Spleen (tissue), 11 donors: ENCODE results near the gene PTPN14. TPM values are rescaled to one million over a fixed set of nuclear protein-coding genes. Genes with fewer than 3 reads are reported as not detected.

ENCODE experiments used
- DNase-seq: peaks from one replicate; pipeline ENCODE4 v3.0.0-alpha.2; 2020
- H3K27ac ChIP-seq, 8 donors: fragments of 200-600 bp; sonication (generic) in 7 of 8; 1 replicate in 4 of 8; 2 replicates in 4 of 8; pipeline versions ENCODE4 v1.5.0 to v1.8.0; 2016 to 2021; ENCODE audit warnings: inconsistent platforms in 4 of 8, mild to moderate bottlenecking in 4 of 8, moderate library complexity in 1 of 8
- H3K27me3 ChIP-seq, 7 donors: fragments of 200-600 bp; sonication (generic) in 6 of 7; replicated peaks in 1 of 7; 1 replicate in 4 of 7; 2 replicates in 3 of 7; pipeline versions ENCODE4 v1.5.0 to v1.8.0; 2016 to 2021; ENCODE audit warnings: inconsistent platforms in 3 of 7, mild to moderate bottlenecking in 1 of 7
- H3K36me3 ChIP-seq, 6 donors: fragments of 200-600 bp; sonication (generic) in 5 of 6; 1 replicate in 4 of 6; 2 replicates in 2 of 6; pipeline versions ENCODE4 v1.5.0 to v1.8.0; 2016 to 2021; ENCODE audit warnings: inconsistent platforms in 2 of 6
- H3K4me1 ChIP-seq, 6 donors: fragments of 200-600 bp; sonication (generic) in 5 of 6; 1 replicate in 3 of 6; 2 replicates in 3 of 6; pipeline versions ENCODE4 v1.5.0 to v1.8.0; 2016 to 2021; ENCODE audit warnings: inconsistent platforms in 3 of 6
- H3K4me3 ChIP-seq, 8 donors: fragments of 200-600 bp; sonication (generic) in 7 of 8; 1 replicate in 4 of 8; 2 replicates in 4 of 8; pipeline versions ENCODE4 v1.5.0 to v1.8.0; 2016 to 2021; ENCODE audit warnings: inconsistent platforms in 4 of 8, mild to moderate bottlenecking in 4 of 8, moderate library complexity in 2 of 8
- H3K9me3 ChIP-seq, 8 donors: fragments of 200-600 bp; sonication (generic) in 7 of 8; 1 replicate in 4 of 8; 2 replicates in 4 of 8; pipeline versions ENCODE4 v1.5.0 to v1.8.0; 2016 to 2021; ENCODE audit warnings: inconsistent platforms in 4 of 8
- POLR2A ChIP-seq, 3 donors: fragments of 450-650 bp; IDR thresholded peaks; one replicate each; pipeline ENCODE4 v1.5.1; 2017; ENCODE audit warnings: antibody characterized with exemption in 3 of 3, mild to moderate bottlenecking in 1 of 3
- POLR2AphosphoS5 ChIP-seq, 3 donors: sonication (generic); formaldehyde crosslinking; IDR thresholded peaks; one replicate each; pipeline ENCODE4 v1.5.1; 2017; ENCODE audit warnings: antibody characterized with exemption in 3 of 3
- WGBS, 5 donors: extraction: QIAGEN DNeasy Blood & Tissue Kit in 3 of 5; methylation state at CpG; one replicate each; pipeline versions ENCODE4 v1.1.5 to v1.1.7; 2013 to 2018; 5-methylcytosine and 5-hydroxymethylcytosine counted together
- intact Hi-C: fragments of 100-400 bp; cut with DNase I; formaldehyde crosslinking; loops from one replicate; pipeline ENCODE4 v1.15.0; 2023; ENCODE audit warnings: low total_unique reads
- polyA plus RNA-seq, 3 donors: library from polyadenylated mRNA; stranded (reverse); fragments of 200-250 nt; gene quantifications; one replicate each; pipeline ENCODE4 v1.2.1, GENCODE V29; 2013
- total RNA-seq, 7 donors: library from RNA; depleted of rRNA in 3 of 7; stranded (reverse); fragments of >200 nt in 3 of 7; fragmentation: NEBNext Ultra II Directional in 4 of 7; extraction: Animal tissue kit (Norgen Biotek cat#: 25700) in 4 of 7; gene quantifications; one replicate each; pipeline versions ENCODE4 v1.1.0 to v1.2.1, GENCODE V29; 2016 to 2021
- TF ChIP-seq, protein P1 (sequence below), 11 experiments: fragments of 200-600 bp in 7 of 11; fragments of 450-650 bp in 4 of 11; sonication (generic) in 4 of 11; IDR thresholded peaks in 8 of 11; conservative IDR thresholded peaks in 3 of 11; 1 replicate in 7 of 11; 2 replicates in 4 of 11; pipeline versions ENCODE4 v1.4.0 to v1.8.0; 2016 to 2021; ENCODE audit warnings: antibody characterized with exemption in 11 of 11, inconsistent platforms in 4 of 11, mild to moderate bottlenecking in 1 of 11
- donor health status: healthy with polysubstance abuse.
- donor health status: DM: no; HTN: no; CAD: no; lungs with moderate emphysema.
- donor health status: DM: no; HTN: no; CAD: no.
- donor health status: Bipolar disorder and iron deficiency.
- donor health status: healthy.
- donor health status: DM: no; HTN: no; CAD: no.
- donor health status: DM: yes; HTN: yes; CAD: no.

Gene PTPN14
- total and polyA plus RNA-seq, 10 donors: 0.83 to 28.5 (median 16.8) TPM

DNA sequence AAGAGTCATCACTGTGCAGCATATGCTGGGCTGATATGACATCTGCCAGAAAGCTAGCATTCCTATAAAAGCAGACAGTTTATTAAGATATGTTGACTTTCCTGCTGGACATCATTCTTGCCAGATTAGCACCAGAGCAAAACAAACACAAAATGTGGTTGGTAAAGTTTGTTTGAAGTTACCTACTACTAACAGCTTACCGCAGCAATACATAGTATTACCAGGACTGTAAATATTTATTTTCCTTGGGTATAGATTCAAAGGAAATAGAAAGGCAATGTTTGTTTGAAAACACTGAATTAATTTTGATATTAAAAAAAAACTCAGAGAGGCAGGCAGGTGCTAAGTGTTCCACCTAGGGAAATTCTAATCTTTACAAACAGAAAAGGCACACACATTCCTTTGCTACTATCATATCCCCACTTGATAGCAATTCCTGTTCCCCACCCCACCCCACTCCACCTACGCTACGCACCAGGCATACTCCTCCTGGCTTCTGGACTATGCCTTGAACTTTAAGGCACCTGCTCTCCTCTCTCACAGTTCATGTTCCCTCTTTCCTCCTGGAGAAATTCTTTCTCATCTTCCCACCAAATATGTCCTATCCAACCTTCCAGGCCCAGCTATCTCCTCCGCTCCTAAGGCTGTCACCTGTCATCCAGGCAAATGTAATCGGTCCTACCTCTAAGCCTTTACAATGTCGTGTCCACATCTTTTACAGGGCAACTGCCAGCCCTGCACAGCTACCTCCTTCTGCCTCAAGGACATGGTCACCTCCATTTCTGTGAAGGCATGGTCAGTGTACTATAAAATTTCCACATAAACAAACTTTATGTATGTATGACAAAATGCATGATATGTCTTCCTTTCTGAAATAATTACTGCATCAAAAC is 34.7 kb downstream of the PTPN14 start:
- WGBS, 5 donors: 88 to 94% (median 90%) methylated on average over 6 of the region's 6 CpGs
- DNase-seq: no peak
- no peaks in the 10 kb centered on the region for H3K9me3 ChIP-seq
- H3K27me3 ChIP-seq: no peaks in the 10 kb centered on the region
- no peak overlapping the region for H3K27ac ChIP-seq
- intact Hi-C loops: no loop called here
- H3K4me3 ChIP-seq: no peak overlapping the region
- peaks cover 0 to 23% (median 8%) of the 10 kb centered on the region in 6 donors for H3K4me1 ChIP-seq
- TF ChIP-seq POLR2AphosphoS5 (IDR thresholded peaks at IDR 0.05): no peak
- TF ChIP-seq, protein P1, sequence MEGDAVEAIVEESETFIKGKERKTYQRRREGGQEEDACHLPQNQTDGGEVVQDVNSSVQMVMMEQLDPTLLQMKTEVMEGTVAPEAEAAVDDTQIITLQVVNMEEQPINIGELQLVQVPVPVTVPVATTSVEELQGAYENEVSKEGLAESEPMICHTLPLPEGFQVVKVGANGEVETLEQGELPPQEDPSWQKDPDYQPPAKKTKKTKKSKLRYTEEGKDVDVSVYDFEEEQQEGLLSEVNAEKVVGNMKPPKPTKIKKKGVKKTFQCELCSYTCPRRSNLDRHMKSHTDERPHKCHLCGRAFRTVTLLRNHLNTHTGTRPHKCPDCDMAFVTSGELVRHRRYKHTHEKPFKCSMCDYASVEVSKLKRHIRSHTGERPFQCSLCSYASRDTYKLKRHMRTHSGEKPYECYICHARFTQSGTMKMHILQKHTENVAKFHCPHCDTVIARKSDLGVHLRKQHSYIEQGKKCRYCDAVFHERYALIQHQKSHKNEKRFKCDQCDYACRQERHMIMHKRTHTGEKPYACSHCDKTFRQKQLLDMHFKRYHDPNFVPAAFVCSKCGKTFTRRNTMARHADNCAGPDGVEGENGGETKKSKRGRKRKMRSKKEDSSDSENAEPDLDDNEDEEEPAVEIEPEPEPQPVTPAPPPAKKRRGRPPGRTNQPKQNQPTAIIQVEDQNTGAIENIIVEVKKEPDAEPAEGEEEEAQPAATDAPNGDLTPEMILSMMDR (IDR thresholded peaks at IDR 0.05 in 8 of 11, conservative IDR thresholded peaks at IDR 0.05 in 3 of 11): no peak
- TF ChIP-seq POLR2A (IDR thresholded peaks at IDR 0.05): no peak
- no peaks in the 10 kb centered on the region for H3K36me3 ChIP-seq

DNA sequence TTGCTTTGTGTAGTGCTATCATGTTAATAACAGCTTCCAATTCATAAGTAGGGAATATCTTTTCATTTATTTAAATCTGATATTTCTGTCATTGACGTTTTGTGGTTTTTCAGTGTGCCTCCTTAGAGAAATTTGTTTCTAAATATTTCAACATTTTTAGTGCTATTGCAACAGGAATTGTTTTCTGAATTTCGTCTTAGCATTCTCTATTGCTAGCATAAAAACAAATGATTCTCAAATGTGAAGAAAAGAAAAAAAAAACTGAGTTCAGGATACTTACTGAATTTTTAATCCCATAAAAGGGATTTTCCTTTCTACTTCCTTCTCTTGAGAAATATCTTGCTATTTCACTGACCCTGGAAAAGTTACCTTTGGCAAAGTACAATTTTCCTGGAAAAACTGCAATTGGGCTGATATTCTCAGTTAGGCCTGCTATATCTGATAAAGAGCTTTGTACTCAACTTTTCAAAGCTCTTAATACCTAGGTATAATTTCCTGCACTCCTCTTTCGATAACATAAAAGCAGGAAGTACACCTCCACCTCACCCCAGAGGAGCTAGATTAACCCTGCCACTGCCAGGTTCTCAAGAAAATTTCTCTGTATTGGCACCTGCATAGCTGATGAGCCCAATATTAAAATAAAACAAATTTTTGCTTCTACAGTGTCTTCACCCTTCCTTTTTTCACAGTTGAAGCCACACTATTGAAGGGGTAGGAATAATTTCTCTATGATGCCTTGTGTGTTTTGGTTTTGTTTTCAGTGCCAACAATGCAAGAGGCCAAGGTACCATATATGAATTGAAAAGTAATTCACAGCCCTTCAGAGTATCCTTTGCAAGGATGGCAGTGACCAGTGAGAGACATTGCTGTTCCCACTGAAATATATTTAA is 35.6 kb downstream of the PTPN14 start:
- DNase-seq: no peak
- Histone ChIP-seq H3K4me1 (peaks cover 0 to 23% (median 8%) of the 10 kb centered on the region in 6 donors), H3K36me3 (no peaks in the 10 kb centered on the region), H3K9me3 (no peaks in the 10 kb centered on the region), H3K27ac (no peak overlapping the region), H3K4me3 (no peak overlapping the region), H3K27me3 (no peaks in the 10 kb centered on the region)
- WGBS, 5 donors: 35 to 55% (median 42%) methylated on average over 3 of the region's 3 CpGs
- intact Hi-C loops: no loop called here
- no peak for TF ChIP-seq POLR2A (IDR thresholded peaks at IDR 0.05)
- TF ChIP-seq POLR2AphosphoS5 (IDR thresholded peaks at IDR 0.05): no peak
- TF ChIP-seq, protein P1 (IDR thresholded peaks at IDR 0.05 in 8 of 11, conservative IDR thresholded peaks at IDR 0.05 in 3 of 11): no peak

DNA sequence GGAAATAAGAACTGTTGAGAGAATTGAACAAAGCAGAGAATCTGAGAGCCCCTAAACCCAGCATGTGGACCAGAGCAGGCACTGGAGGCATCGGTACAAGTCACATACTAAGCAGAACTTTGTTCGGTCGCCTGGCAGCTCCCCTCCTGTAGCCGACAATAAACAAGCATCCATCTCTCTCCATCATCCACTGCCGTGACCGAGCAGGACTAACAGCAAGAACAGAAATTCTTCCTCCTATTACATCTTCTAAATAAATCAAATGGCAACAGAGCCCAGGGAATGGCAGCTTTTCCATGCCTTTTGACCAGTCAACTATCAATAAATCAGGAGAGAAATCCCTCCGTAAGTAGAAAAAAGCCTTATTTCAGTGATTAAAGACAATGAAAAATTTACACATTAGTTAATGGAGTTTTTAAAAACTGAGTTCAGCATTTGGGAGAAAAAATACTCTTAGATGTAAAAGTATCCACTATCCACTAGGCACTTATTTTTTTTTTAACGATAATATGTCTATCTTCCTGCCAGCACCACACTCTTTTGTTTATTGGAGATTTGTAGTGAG is 36.5 kb downstream of the PTPN14 start:
- H3K4me3 ChIP-seq: no peak overlapping the region
- H3K27ac ChIP-seq: peak overlapping the region in 1 of 8 donors; percentile 46
- WGBS, 5 donors: 55 to 69% (median 64%) methylated on average over 8 of the region's 8 CpGs
- peaks cover 0 to 23% (median 8%) of the 10 kb centered on the region in 6 donors for H3K4me1 ChIP-seq
- no peaks in the 10 kb centered on the region for H3K36me3 ChIP-seq
- intact Hi-C loops: no loop called here
- TF ChIP-seq, protein P1 (IDR thresholded peaks at IDR 0.05 in 8 of 11, conservative IDR thresholded peaks at IDR 0.05 in 3 of 11): no peak
- TF ChIP-seq POLR2A (IDR thresholded peaks at IDR 0.05) (no peak), POLR2AphosphoS5 (IDR thresholded peaks at IDR 0.05) (no peak)
- DNase-seq: no peak
- H3K27me3 ChIP-seq: no peaks in the 10 kb centered on the region
- peaks cover 0 to 2% (median 0%) of the 10 kb centered on the region in 8 donors for H3K9me3 ChIP-seq
